MV-4-11 (cell line): ENCODE data around the gene GPATCH3.
"Not testable (repeated sequence)": the region's sequence is repeated elsewhere in the genome, so short reads cannot be mapped to it uniquely, and the experiment has no call there.

ENCODE experiments used
- DNase-seq: peaks from one replicate; lab custom pipeline; 2025; lab: John Stamatoyannopoulos, UW

GPATCH3 gene

DNA sequence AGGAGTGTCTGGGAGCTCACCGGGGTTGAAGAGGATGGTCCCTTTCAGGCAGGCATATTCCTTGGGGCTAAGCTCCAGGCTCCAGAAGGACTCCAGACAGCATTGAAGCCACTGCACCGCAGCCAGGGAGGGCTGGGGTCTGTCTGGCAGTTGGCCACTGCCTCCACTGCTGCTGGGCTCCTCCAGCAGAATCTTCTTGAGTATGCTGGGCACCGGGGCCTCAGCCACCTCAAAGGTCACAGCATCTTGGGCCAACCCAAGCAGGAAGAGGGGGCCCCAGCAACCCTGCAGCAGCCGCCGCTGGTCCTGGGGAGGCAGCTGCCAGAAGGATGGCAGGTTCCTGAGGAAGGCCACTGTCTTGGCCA is 13.1 kb upstream of the GPATCH3 start:
- no peak for DNase-seq

DNA sequence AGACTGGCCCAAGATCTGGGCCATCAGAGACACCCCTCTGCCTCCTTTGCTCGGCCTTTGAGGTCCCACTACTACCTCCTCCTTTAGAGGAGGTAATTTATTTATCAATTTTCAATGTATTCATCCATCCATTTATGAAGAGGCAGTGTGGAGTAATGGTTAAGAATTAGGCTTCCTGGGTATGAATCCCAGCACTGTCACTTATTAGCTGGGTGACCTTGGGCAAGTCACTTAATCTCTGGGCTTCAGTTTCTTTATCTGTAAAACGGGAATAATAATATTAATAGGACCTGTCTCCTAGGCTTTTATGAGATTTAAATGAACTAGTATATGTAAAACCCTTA is 11.9 kb upstream of the GPATCH3 start:
- no peak for DNase-seq

DNA sequence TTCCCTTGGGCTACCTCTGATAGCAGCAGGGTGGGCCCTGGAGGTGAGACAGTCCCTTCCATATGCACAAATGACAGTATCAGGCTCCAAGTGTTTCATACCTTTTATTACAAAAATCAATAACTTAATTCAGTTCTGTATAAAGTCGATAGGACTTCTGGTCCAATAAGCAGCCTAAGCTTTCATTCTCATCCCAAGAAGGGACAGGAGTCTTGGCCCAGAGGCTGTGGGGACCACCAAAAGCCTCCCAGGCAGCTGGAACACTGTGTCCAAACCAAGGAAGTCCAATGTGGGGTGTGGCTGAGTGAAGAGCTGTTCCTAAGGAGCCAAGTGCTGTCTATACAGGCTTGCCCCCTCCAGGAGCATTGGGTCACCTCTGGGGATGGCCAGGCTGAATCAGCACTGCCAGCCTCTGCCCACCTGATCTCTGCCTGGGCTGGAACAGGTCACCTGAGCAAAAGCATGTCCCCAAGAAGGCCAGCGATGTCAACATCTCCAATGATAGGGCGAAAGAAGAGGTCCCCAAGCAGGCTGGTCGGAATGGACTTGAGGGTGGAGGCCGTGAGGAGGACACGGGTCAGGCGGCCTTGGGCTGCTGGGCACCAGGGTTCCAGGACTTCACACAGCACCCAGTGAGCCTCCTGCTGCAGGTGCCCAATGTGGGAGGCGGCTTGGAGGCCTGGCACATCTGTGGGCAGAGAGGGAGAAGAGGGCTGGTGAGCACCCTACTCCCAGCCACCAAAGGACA is 11.3 kb upstream of the GPATCH3 start:
- no peak for DNase-seq

DNA sequence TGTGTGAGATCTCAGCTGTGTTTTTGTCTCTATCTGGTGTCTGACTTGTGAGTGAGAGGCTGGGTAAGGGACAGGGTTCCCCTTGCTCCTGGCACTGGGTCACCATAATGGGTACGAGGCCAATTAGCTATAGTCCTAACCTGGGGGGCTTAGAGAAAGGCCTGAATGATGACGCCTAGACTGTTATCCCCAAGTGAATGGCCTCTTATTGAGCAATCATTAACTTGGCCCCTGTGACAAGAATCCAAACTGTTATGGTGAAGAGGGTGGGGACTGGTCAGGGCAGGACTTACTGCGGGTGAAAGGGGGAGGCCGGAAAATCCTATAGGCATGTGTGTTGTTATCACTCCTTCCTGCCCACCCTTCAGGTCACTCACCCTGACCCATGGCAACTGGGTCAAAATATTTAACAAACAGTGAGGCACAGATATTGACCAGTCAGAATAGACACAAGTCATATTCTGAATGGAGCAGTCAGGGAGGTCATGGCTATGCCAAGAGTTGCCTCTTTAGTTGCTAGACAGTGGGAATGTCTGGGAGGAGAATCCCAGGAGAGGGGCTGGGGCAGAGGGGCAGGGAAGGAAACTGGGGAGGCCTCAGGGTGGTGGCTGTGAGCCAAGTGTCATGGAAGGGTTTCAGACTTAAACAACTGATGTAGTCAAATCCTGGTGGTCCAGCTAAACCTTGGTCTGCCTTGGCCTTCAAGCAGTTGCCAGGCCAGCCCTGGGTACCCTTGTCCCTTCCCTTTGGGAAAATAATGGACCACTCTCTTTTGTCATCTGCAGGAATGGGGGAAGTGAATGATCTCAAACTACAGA is 10.3 kb upstream of the GPATCH3 start:
- DNase-seq = no peak

DNA sequence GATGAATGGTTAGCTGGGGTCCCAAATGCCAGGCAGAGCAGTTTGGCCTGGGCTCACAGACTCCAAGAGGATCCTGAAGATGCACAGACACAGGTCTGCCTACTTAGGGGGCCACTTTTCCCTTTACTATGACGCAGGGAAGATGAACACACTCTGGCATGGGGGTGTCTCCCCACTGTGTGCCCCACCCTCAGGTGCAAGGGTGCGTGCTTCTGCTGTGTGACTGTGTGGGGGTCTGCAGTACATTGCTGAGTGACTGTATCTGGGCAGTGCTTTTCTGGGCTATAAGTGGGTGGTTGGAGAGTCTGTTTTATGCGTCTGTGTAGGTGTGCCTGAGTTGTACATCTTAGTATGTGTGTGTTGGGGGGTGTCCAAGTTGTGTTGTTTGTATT is 9.7 kb upstream of the GPATCH3 start:
- no peak for DNase-seq

DNA sequence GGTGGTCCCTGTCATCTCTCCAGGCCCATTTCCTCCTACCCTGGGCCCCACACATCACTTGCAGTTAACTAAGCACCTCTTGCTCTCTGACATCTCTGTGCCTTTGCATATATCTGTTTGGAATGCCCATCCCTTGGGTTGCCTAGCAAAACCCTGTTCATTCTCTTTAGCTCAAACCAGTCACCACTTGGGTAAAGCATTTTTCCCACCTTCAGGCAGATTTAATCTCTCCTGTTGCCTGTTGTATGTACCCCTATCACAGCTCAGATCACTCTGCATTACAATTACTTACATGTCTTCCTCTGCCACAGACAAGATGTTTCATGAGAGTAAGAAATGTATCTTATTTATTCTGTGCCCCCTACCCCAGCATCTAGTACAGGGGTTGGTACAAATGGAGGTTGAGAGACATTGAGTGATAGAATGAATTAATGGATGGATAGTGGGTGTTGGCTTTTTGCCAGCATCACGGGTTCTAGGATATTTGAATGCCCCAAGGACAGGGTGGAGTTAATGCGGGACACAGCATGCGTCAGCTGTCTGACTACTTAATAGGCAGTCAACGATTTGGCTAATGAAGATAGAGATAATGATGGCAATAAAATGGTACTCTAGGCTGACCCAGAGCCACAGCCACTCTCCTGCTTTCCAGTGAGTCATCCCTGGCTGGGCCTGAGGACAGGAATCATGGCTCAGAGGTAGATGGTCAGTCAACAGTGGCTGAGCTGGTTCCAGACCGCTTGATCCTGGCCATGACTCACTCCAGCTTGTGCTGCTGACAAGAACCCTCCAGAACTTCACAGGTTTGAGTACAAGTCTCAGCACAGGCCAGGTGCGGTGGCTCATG is 7.0 kb upstream of the GPATCH3 start:
- DNase-seq = no peak

DNA sequence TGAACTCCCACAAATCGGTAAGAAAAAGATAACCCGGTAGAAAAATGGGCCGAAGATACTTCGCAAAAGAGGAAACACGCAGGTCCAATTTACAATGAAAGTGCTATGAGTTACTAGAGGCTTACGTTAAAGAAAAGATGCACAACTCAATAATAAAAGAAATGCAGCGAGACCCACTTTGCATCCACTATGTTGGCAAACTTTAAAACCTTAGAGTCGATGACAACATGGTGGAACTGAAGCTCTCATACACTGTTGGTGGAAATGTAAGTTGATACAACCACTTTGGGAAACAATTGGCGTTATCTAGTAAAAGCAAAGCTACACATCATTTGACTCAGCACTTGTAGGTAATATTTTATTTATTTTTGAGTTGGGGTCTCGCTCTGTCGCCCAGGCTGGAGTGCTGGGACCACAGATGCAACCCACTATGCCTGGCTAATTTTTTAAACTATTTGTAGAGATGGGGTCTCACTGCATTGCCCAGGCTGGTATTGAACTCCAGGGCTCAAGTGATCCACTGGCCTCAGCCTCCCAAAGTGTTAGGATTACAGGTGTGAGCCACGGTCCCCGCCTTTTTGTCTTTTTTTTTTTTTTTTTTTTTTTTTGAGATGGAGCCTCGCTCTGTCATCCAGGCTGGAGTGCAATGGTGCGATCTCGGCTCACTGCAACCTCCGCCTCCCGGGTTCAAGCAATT is 696 bp upstream of the GPATCH3 start:
- DNase-seq = no peak

DNA sequence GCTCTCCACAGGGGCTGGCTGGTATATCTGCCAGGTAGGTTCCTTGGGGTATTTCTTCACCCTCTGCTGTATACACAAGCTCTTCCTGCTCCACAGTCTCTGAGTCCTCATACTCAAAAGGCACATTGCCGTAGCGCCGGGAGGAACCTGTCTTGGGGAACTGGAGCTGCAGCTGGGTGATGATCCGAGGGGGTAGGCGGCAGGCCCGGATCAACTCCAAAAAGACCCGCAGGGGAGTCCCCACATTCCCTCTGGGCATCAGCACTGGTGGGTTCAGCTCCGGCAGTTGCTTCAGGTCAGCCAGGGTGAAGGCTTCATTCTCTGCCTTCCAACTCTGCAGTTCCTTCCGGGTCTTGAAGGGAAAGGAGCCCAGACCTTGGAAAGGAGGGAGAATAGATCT is 2.9 kb downstream of the GPATCH3 start:
- DNase-seq = no peak

DNA sequence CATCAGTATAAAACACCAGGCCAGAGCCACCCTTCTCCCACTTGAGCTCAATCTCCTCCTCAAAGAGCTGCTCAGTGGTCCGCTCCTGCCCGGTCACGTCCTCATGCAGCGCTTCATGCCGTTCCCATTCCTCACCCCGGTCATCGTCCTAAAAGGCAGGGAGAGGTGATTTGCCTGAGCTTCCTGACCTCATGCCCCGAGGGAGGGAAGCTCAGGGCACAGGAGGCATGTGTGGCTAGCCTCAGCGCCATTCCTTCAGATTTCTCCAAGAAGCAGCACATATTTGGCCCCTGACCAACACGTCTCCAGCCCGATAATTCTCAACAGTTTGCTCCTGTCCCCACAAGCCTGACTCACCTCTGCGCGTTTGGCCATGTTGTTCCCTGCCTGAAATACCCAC is 6.0 kb downstream of the GPATCH3 start:
- DNase-seq = no peak

DNA sequence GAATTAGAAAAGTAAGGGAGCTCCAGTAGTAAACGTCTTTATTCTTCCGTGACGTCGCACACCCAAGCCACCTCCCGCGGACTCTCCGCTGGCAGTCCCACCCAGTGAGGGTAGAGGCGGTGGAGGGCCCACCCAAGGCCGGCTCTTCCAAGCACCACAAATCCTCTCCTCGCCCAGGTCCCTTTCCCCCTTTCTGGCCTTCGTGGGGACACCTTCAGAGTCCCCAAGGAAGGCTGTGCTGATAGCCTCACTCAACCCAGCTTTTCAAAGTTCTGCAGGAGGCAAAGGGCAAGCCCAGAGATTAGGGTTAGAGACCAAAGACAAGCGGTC is 9.8 kb downstream of the GPATCH3 start:
- DNase-seq = no peak

DNA sequence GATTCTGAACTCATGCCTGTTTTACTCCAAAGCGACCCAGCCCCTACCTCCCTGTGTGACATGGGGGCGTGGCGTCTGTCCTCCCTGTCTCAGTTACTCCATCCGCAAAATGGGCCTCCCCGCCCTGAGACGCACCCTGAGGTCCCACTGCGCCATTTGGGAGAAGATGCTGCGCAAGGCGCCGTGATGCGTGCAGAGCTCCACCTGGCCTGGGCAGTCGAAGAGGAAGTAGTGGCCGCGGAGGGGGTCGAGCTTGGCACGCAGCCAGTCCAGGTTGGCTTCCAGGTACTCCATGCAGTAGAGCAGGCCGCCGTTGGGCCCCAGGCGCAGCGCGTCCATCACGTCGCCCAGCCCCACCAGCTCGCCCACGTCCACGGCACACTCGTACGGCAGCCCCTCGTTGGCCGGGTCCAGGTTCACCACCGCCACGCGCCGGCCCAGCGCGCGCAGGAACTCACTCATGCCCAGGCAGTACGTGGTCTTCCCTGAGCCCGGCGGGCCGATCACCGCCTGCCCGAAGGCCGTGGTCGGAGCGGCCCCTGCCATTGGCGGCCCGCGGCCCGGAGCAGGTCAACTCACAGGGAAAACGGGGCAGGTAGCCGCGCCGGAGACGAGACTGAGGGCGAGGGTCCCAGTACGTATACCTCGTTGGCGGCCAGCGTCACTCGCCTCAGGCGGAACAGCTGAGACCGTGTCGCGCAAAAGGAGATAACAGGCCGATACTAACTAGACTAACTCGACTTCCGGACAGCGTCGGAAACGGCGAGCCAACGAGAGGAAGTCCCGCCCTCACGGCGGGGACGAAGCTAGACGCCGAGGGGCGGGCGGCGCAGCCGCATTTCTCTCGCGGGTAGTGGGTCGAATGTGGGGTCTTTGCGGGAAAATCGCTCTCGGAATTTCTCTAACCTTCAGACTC is 10.5 kb downstream of the GPATCH3 start, which contains the start of gene GPN2:
Gene GPN2, minus strand, starts transcription at position 733 of the 916 bp plus-strand sequence. Its CDS starts 187 bp downstream, at position 546.
- DNase-seq = peak; percentile 61

DNA sequence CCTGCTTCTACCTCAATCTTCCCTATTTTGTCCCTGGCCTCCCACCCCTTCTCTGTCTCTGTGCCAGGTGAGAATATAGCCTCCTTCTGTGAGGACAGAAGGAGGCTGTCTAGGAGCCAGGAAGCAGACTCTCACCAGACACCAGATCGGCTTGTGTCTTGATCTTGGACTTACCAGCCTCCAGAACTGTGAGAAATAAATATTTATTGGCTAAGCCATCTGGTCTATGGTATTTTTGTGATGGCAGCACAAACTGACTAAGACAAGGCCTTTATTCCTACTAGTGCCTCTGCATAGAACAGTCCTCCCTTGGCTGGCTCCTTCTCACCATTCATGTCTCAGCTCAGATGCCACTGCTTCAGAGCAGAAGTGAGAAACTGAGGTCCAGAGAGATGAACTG is 12.0 kb downstream of the GPATCH3 start:
- no peak for DNase-seq

DNA sequence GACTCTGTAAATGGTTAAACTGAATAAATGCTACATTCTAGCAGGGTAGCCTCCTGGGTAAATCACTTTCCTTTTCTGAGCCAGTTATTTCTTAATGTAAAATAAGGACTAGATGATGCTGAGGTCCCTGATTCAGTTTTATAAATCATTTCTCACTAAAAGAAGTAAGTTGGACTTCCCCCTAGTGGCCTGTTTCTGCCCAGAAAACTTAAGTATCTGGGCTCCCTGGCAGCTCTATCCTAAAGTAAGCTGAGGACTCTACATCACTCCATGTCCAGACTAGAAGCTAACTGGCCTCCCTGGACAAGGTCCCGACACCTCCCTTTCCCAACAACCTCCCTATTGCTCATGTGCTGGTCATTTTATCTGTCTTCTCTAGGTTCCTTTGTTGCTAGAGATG is 13.1 kb downstream of the GPATCH3 start:
- peak; percentile 22 for DNase-seq

DNA sequence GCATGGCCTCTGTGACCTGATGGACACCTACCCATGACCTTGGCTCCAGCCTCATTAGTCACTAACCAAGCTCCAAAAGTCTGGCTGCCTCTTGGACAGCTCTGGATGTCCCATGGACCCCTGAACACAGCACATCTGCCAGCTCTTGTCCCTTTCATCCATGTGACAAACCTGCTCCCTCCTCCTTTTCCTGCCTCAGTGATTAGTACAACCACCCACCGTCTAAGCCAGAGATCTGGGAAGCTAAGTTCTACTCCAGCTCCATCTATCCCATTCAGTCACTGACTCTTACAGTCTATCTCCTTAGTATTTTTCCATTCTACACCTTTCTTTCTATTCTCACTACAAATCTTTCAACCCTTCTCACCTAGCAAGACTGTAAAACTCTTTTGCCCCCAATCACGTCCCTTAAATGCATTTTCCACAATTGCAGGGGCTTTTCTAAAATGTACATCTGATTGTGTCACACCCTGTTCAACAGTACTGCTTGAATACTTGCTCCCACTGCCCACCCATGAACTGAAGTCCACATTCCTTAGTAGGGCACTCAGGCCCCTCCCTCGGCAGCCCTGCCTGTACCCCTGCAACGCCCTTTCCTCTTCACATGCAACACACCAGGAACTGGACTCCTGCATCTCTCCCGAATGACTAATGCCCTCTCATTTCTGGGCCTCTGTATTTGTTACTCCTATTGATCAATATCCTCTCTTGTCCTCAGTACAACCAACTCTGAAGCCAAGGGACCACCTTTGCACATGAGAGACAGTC is 17.4 kb downstream of the GPATCH3 start:
- DNase-seq = no peak

DNA sequence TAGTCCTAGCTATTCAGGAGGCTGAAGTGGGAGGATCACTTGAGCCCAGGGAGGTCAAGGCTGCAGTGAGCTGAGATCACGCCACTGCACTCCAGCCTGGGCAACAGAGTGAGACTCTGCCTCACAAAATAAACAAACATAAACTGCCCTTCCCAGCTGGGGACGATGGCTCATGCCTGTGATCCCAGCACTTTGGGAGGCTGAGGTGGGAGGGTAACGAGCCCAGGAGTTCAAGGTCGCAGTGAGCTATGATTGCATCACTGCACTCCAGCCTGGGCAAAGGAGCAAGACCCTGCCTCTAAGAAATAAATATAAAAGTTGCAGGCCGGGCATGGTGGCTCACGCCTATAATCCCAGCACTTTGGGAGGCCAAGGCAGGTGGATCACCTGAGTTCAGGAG is 18.7 kb downstream of the GPATCH3 start:
- DNase-seq = not testable (repeated sequence)

DNA sequence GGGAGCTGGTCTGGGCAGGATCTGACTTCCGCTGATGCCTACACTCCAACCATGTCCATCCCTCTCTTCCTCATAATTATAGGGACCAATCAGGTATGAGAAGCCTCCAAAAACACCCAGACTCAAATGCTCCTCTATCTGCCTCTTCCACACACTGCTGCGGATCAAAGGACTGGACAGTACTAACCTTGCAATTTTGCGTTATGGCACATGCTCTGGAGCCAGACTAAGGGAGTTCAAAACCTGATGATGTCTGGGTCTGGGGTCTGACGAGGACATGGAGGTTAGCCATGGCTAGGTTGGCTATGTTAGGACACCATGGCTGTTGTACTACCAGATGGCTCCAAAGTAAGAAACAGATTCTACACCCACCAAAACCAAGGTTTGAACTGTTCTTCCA is 20.5 kb downstream of the GPATCH3 start:
- no peak for DNase-seq

DNA sequence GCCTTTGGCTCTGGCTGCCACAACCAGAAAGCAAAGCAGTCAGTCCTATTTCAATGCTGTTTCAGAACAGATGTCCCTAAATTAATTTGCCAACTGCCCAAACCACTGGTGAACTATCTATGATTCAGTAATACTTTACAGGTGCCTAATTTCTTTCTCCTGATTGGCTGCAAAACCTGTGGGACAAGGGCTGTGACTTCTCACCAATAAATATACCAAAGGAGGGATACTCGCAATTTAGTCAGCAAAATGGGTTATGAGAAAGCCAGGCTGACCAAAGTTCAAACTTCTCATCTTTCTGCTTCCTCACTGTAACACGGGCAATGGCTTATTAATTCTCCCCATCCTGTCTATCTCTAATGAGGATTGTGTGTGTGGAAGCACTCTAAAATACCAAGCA is 22.9 kb downstream of the GPATCH3 start:
- DNase-seq = no peak

DNA sequence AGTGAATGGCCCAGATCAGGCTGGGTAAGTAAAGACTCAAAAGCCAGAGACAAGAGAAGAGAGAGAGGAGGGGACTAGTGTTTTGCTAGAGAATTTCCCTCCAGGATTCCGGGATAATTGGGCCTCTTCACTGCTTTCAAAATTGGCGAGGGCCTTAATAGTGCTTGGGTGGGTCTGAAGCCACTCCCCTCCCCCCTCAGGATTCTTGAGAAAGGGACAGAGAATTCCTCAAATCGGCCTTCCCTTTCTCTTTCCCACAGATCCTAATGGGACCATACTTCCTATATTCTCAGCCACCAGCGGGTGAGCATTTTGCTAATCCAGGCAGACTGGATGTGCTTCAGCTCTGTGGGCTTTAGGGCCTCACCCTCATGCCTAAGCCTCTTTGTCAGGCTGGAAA is 25.4 kb downstream of the GPATCH3 start:
- DNase-seq = no peak

DNA sequence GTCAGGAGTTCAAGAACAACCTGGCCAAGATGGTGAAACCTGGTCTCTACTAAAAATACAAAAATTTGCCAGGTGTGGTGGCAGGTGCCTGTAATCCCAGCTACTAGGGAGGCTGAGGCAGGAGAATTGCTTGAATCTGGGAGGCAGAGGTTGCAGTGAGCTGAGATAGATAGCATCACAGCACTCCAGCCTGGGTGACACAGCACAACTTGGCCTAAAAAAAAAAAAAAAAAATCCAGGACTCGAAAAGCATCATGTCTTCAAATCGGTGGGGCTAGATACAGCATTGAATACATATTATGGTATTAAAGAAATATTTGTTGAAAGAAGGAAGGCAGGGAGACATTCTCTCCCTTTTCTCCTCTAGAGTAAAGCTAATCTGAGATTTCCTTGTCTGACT is 27.2 kb downstream of the GPATCH3 start:
- DNase-seq = not testable (repeated sequence)
